CD14-positive monocyte (primary cell): ENCODE measurements around the gene CASK. TPM values are rescaled to one million over a fixed set of nuclear protein-coding genes. Genes with fewer than 3 reads are reported as not detected.

Source experiments
- DNase-seq, 3 donors: peaks; one replicate each; pipeline ENCODE4 v3.0.0-alpha.2; 2011 to 2022
- H2AFZ ChIP-seq: 2 replicates; pipeline ENCODE4 v1.6.0; 2012; ENCODE audit warnings: mild to moderate bottlenecking, low read depth, low read length, inconsistent platforms; ENCODE audit not compliant: insufficient read depth, poor library complexity, severe bottlenecking
- H3K27ac ChIP-seq, 2 donors: 1 replicate in 1 of 2; 2 replicates in 1 of 2; pipeline ENCODE4 v1.5.1; 2012 to 2013; ENCODE audit warnings: low read length in 2 of 2, control low read depth in 1 of 2, inconsistent platforms in 1 of 2, low read depth in 1 of 2, mild to moderate bottlenecking in 1 of 2
- H3K27me3 ChIP-seq, 2 donors: one replicate each; pipeline versions ENCODE4 v1.6.0 to v1.6.1; 2011 to 2013; ENCODE audit warnings: low read length in 2 of 2; ENCODE audit not compliant: control insufficient read depth in 2 of 2, insufficient read depth in 2 of 2
- H3K36me3 ChIP-seq, 2 donors: replicated peaks in 1 of 2; 1 replicate in 1 of 2; 2 replicates in 1 of 2; pipeline versions ENCODE4 v1.5.1 to v1.6.1; 2012 to 2013; ENCODE audit warnings: low read length in 2 of 2, control low read depth in 1 of 2, inconsistent platforms in 1 of 2, mild to moderate bottlenecking in 1 of 2; ENCODE audit not compliant: insufficient read depth in 2 of 2, control insufficient read depth in 1 of 2
- H3K4me1 ChIP-seq, 2 donors: 1 replicate in 1 of 2; 2 replicates in 1 of 2; pipeline versions ENCODE4 v1.5.1 to v1.6.1; 2012 to 2013; ENCODE audit warnings: low read length in 2 of 2, control low read depth in 1 of 2, inconsistent platforms in 1 of 2, mild to moderate bottlenecking in 1 of 2, moderate library complexity in 1 of 2; ENCODE audit not compliant: insufficient read depth in 2 of 2, control insufficient read depth in 1 of 2
- H3K4me2 ChIP-seq: replicated peaks from 2 replicates; pipeline ENCODE3; 2012; ENCODE audit warnings: low read length, moderate library complexity, mild to moderate bottlenecking; ENCODE audit not compliant: poor library complexity, severe bottlenecking; ENCODE audit errors: extremely low read depth
- H3K4me3 ChIP-seq, 3 experiments: fragments of 200-600 bp in 1 of 3; sonication (generic) in 1 of 3; replicated peaks in 1 of 3; 1 replicate in 2 of 3; 2 replicates in 1 of 3; pipeline ENCODE4 v1.5.1; 2011 to 2013; ENCODE audit warnings: low read length in 3 of 3, mild to moderate bottlenecking in 3 of 3, control low read depth in 2 of 3, low read depth in 2 of 3, inconsistent platforms in 1 of 3, moderate library complexity in 1 of 3
- H3K79me2 ChIP-seq: 2 replicates; pipeline ENCODE4 v1.6.0; 2012; ENCODE audit warnings: mild to moderate bottlenecking, control low read depth, inconsistent platforms, low read length, moderate library complexity; ENCODE audit not compliant: insufficient read depth
- H3K9ac ChIP-seq: 2 replicates; pipeline ENCODE4 v1.6.0; 2017; ENCODE audit warnings: low read length, mild to moderate bottlenecking; ENCODE audit not compliant: insufficient read depth, poor library complexity, severe bottlenecking
- H3K9me3 ChIP-seq, 2 donors: replicated peaks in 1 of 2; 1 replicate in 1 of 2; 2 replicates in 1 of 2; pipeline versions ENCODE4 v1.5.1 to v1.6.1; 2012 to 2013; ENCODE audit warnings: low read length in 2 of 2, control low read depth in 1 of 2; ENCODE audit not compliant: control insufficient read depth in 1 of 2, insufficient read depth in 1 of 2
- H4K20me1 ChIP-seq: 2 replicates; pipeline ENCODE4 v1.6.0; 2012; ENCODE audit warnings: mild to moderate bottlenecking, low read length, control low read depth, moderate library complexity; ENCODE audit not compliant: insufficient read depth
- H3K27ac Mint-ChIP-seq, 7 donors: one replicate each; pipeline ENCODE4 v1.8.0; 2020; ENCODE audit warnings: mild to moderate bottlenecking in 7 of 7, mixed read lengths in 7 of 7, moderate library complexity in 6 of 7, inconsistent platforms in 2 of 7
- H3K27me3 Mint-ChIP-seq, 3 donors: one replicate each; pipeline ENCODE4 v1.8.0; 2021 to 2022; ENCODE audit warnings: low read depth in 3 of 3, mild to moderate bottlenecking in 3 of 3, mixed read lengths in 3 of 3, moderate library complexity in 3 of 3, inconsistent platforms in 1 of 3
- H3K36me3 Mint-ChIP-seq, 2 donors: one replicate each; pipeline ENCODE4 v1.8.0; 2020; ENCODE audit warnings: mixed read lengths in 2 of 2, inconsistent platforms in 1 of 2, mild to moderate bottlenecking in 1 of 2
- H3K4me1 Mint-ChIP-seq: one replicate; pipeline ENCODE4 v1.8.0; 2020; ENCODE audit warnings: mild to moderate bottlenecking, mixed read lengths
- H3K4me3 Mint-ChIP-seq, 2 donors: one replicate each; pipeline ENCODE4 v1.8.0; 2020; ENCODE audit warnings: mild to moderate bottlenecking in 2 of 2, mixed read lengths in 2 of 2, moderate library complexity in 1 of 2
- H3K9me3 Mint-ChIP-seq, 7 donors: one replicate each; pipeline ENCODE4 v1.8.0; 2020 to 2022; ENCODE audit warnings: mixed read lengths in 7 of 7, mild to moderate bottlenecking in 6 of 7, moderate library complexity in 6 of 7, inconsistent platforms in 2 of 7
- WGBS: methylation state at CpG from one replicate; pipeline ENCODE4 v1.1.5; 2013; ENCODE audit warnings: missing lambda C conversion rate; ENCODE audit not compliant: insufficient coverage; 5-methylcytosine and 5-hydroxymethylcytosine counted together
- intact Hi-C, 2 donors: fragments of 100-400 bp; cut with micrococcal nuclease; formaldehyde crosslinking; loops; one replicate each; pipeline versions ENCODE4 v1.15.0 to v1.15.1; 2023
- polyA plus RNA-seq, 3 donors: library from polyadenylated mRNA; depleted of rRNA in 1 of 3; unstranded in 2 of 3; stranded (reverse) in 1 of 3; fragments of 300-500 nt in 2 of 3; fragments of >200 nt in 1 of 3; fragmentation: Illumina TruSeq in 2 of 3; gene quantifications; 1 replicate in 2 of 3; 2 replicates in 1 of 3; pipeline ENCODE4 v1.2.3, GENCODE V29; 2012 to 2021
- TF ChIP-seq, protein P1 (sequence below): fragments of 200-600 bp; IDR thresholded peaks from one replicate; pipeline ENCODE4 v1.8.0; 2022; ENCODE audit warnings: antibody characterized with exemption, mild to moderate bottlenecking

The CASK gene
- polyA plus RNA-seq, 3 donors = 0.48 to 7.4 (median 2.5) TPM

DNA sequence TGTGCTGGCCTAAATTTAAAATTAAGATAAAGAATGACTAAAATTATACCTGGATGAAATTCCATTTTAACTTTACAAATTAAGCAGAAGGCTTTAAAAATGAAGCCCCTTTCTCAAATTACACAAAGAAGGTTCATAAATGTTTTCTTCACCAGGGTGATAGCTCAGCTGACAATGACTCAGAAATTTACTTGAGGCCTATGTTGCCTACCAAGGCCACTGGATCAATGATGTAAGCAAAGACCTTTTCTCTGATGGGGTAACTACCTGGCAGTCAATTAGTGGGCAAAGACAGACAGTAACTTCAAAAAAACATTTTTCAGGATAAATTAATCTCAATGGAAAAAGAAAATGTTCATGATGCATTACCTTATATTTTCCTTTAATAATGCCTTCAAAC, 258.4 kb downstream of the CASK start:
- H3K27ac ChIP-seq = no peak overlapping the region
- Mint-ChIP-seq H3K4me3 (no peak overlapping the region), H3K9me3 (peaks cover 0 to 3% (median 0%) of the 10 kb centered on the region in 7 donors), H3K36me3 (peaks cover 7 to 10% of the 10 kb centered on the region in 2 donors), H3K27me3 (peaks cover 0 to 4% (median 0%) of the 10 kb centered on the region in 3 donors), H3K27ac (no peak overlapping the region), H3K4me1 (peaks cover 22% of the 10 kb centered on the region)
- peaks cover 3 to 5% of the 10 kb centered on the region in 2 donors for H3K36me3 ChIP-seq
- intact Hi-C loops = no loop called here
- peaks cover 0 to 4% of the 10 kb centered on the region in 2 donors for H3K27me3 ChIP-seq
- no peaks in the 10 kb centered on the region for H3K79me2 ChIP-seq
- no peak for DNase-seq
- no peaks in the 10 kb centered on the region for H3K9me3 ChIP-seq
- no peak overlapping the region for H3K4me2 ChIP-seq
- H3K4me3 ChIP-seq = no peak overlapping the region
- H3K4me1 ChIP-seq = peaks cover 14 to 17% of the 10 kb centered on the region in 2 donors
- no peak overlapping the region for H3K9ac ChIP-seq
- H2AFZ ChIP-seq = no peak overlapping the region
- TF ChIP-seq, protein P1, sequence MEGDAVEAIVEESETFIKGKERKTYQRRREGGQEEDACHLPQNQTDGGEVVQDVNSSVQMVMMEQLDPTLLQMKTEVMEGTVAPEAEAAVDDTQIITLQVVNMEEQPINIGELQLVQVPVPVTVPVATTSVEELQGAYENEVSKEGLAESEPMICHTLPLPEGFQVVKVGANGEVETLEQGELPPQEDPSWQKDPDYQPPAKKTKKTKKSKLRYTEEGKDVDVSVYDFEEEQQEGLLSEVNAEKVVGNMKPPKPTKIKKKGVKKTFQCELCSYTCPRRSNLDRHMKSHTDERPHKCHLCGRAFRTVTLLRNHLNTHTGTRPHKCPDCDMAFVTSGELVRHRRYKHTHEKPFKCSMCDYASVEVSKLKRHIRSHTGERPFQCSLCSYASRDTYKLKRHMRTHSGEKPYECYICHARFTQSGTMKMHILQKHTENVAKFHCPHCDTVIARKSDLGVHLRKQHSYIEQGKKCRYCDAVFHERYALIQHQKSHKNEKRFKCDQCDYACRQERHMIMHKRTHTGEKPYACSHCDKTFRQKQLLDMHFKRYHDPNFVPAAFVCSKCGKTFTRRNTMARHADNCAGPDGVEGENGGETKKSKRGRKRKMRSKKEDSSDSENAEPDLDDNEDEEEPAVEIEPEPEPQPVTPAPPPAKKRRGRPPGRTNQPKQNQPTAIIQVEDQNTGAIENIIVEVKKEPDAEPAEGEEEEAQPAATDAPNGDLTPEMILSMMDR = no peak
- no peaks in the 10 kb centered on the region for H4K20me1 ChIP-seq

DNA sequence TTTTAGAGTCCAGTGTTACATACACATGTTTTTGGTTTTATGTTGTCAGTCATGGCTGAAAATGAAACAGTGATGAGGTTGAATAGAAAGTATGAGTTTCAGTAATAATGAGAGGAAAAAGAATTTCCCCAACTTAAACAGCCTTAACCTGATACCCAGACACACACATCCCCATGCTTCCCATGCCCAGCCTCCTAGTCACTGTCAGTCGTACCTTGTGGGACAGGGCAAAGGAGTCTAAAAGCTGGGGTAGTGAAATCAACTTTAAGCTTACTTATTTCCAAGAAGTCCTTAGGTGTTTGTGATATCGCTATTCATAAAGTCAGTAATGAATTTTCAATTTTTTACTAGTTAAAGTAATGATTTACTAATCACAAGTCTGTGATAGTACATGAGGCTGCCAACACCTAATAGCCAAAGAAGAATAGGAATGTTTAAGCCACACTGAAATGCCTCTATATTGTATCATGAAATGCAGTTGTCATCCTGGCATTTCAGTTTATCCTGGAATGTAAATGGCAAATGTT, 258.9 kb downstream of the CASK start:
- H3K4me3 ChIP-seq = no peak overlapping the region
- Mint-ChIP-seq H3K4me1 (peaks cover 22% of the 10 kb centered on the region), H3K36me3 (peaks cover 8 to 10% of the 10 kb centered on the region in 2 donors), H3K9me3 (peaks cover 0 to 3% (median 0%) of the 10 kb centered on the region in 7 donors), H3K27me3 (peaks cover 0 to 4% (median 0%) of the 10 kb centered on the region in 3 donors), H3K27ac (no peak overlapping the region), H3K4me3 (no peak overlapping the region)
- H3K79me2 ChIP-seq = no peaks in the 10 kb centered on the region
- no peak for DNase-seq
- H3K4me2 ChIP-seq = no peak overlapping the region
- no peak overlapping the region for H3K9ac ChIP-seq
- no CpG with 5 or more reads among the region's 2 CpGs for WGBS
- H2AFZ ChIP-seq = no peak overlapping the region
- no peaks in the 10 kb centered on the region for H3K9me3 ChIP-seq
- no peaks in the 10 kb centered on the region for H4K20me1 ChIP-seq
- intact Hi-C loops = no loop called here
- TF ChIP-seq, protein P1 = no peak
- peaks cover 0 to 2% of the 10 kb centered on the region in 2 donors for H3K27me3 ChIP-seq
- H3K36me3 ChIP-seq = peaks cover 3 to 10% of the 10 kb centered on the region in 2 donors
- H3K4me1 ChIP-seq = peaks cover 14 to 17% of the 10 kb centered on the region in 2 donors
- H3K27ac ChIP-seq = no peak overlapping the region
